GM19467 (cell line): ENCODE results near the gene OTOGL.
"Not testable (repeated sequence)": the region's sequence is repeated elsewhere in the genome, so short reads cannot be mapped to it uniquely, and the experiment has no call there.

ENCODE experiments used
- ATAC-seq: cut with Tn5 transposase; IDR thresholded peaks from one replicate; pipeline ENCODE4 v1.9.1; 2021; ENCODE audit warnings: mild to moderate bottlenecking, moderate library complexity; ENCODE audit not compliant: unreplicated experiment

OTOGL gene

GRCh38 chr12:80222261-80222660 lies 122.9 kb downstream of the OTOGL start:
- ATAC-seq = peak; percentile 53

GRCh38 chr12:80226576-80226975 lies 127.2 kb downstream of the OTOGL start:
- ATAC-seq = no peak

GRCh38 chr12:80227904-80228303 lies 128.6 kb downstream of the OTOGL start:
- not testable (repeated sequence) for ATAC-seq

DNA sequence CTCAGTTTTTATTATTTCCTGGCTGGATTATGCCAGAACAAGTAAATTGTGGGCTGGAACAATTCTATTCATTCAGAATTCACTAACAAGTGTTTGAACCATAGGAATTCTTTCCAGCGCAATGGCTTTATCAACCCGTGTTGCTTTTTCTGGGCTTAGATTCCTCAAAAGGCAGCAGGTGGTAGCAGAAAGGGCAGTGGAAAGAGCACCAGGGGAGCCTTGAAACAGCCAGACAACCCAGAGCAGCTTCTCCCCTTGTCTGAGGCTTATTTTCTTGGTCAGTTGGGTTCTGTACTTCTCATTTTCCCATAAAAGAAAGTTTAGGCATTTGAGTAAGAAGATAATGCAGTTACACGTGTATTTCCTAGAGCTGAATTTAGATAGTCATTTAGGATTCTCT lies 130.7 kb downstream of the OTOGL start:
- no peak for ATAC-seq

DNA sequence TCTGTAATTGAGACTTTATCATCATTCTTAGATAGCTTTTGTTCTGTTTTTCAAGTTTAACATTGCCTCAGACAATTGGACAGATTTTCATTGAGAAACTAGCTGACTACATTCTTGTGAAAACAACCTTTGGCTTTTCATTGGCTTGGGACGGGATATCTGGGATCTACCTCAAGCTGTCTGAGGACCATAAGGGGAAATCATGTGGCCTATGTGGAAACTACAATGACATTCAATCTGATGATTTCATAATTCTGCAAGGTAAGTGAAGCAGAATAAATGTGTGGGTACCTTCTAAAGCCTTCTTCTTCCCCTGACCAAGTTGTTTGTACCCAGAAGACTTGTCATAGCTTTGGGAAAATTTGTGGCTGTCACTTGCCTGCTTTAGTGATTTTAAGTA lies 133.5 kb downstream of the OTOGL start:
- ATAC-seq = no peak

GRCh38 chr12:80233926-80234325 lies 134.6 kb downstream of the OTOGL start:
- ATAC-seq = no peak

DNA sequence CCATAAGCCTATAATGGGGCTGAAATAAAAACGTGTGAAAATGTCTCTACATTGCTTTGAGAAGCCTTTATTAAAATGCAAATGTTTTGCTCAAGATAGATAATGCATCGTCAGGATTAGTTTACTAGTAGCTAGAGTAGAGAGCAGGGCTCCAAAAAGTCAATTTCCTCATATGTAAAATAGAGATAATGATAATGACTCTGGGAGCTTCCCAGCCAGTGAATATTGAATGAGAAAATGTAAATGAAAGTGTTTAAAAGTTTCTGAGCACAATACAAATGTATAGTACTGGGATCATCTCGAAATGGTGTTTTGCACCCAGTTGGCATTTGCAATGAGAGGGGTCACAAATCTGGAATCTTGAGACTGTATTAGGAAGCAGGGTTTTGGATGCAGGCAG lies 135.3 kb downstream of the OTOGL start:
- ATAC-seq = no peak

DNA sequence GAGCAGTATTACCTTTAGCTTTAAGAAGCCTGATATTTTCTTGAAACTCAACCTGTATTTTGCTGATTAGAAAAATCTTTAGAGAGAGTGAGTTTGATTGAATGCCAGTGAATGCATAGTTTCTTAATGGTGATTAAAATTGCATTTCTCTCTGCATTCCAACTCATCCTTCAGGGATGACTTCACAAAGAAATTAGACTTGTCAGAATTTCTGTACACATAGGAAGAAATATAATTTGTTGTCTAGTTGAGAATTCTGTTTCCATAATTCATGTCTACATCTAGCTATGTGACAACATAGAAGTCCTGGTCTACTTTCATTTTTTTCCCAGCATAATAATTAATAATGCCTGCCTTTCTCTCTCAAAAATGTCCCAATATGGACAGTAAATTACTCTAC lies 136.6 kb downstream of the OTOGL start:
- no peak for ATAC-seq

GRCh38 chr12:80239867-80240266 lies 140.5 kb downstream of the OTOGL start:
- ATAC-seq = no peak

DNA sequence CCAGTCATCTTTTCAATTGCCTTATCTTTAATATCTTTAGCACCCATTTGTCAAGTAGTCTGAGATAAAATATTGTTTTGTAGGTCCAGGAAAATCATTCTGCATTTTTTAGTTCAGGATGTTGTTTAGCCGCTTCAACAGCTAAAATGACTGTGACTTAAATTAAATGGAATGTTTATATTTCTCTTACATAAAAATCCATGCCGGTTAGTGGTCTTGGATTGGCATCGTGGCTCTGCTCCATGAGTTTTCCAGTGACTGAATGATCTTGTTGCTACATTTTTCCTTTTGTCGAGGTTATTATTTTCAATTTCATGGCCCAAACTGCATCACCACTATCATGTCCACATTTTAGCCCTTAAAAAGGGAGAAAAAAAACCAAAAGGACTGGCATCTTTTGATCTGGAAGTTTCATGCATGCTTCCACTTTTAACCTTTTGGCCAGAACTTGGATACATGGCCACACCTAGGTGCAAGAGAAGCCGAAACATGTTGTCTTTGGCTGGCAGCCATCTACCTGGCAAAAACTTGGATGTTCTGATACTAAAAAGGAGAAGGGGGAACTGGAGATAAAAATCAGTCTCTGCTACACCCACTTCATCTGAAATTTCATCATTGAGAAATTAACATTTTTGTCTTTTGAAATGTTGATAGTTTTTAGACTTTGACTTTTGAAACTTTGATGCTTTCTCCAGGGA lies 142.4 kb downstream of the OTOGL start:
- ATAC-seq = no peak

DNA sequence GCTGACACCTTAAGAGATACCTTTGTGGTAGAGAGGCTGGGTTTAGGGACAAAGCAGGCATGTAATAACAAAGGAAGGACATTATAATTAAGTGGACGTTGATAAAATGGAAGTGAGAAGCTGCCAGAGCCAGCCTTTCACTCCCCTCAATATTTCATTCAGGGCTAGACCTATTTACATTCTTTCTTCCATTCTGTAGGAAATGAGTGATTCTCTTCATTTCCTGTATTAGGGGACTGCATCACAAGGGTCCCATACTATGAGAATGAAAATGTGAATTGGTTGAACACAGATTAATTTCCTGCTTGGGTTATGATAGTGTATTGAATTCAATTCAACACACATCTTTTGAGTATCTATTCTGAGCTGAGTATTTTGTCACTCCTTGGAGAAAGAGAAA lies 143.0 kb downstream of the OTOGL start:
- no peak for ATAC-seq

- ATAC-seq = not testable (repeated sequence)
These were observed 150.2 kb downstream of the OTOGL start for GRCh38 chr12:80249581-80249980.

DNA sequence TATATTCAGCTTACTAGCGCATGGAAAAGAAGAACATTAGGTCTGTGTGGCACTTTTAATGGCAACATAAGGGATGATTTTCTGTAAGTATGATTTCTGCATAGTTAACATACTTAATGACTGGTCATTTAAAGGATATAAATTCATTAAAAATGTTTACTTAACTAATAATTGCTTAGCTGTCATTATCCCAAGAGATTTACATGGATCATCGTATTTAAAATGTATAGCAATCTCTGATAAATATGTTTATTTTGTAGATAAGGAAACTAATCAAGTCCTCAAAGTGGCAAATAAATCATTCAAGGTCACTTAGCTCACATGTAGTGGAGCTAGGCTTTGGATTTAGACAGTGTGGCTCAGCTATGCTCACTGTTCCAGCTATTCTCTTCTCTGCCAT lies 158.6 kb downstream of the OTOGL start:
- no peak for ATAC-seq

DNA sequence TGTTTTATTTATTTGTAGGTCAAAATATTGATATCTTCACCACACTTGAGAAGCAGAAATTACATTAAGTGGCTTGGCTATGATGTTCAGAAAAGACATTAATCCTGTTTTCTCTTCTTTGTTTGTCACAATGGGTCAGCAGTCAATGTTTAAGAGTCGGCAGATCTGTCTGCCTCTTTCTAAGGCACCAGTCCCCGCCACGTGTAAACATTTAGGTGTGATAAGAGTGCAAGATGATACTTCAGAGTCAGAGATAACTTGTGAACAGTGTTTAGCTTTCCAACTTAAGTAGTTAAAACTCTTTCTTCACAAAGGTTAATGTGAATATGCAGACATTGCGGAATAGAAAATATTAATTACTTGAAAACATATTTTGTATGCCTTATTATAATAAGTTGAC lies 160.9 kb downstream of the OTOGL start:
- ATAC-seq = no peak

GRCh38 chr12:80261403-80261802 lies 162.1 kb downstream of the OTOGL start:
- ATAC-seq = no peak

GRCh38 chr12:80262346-80262745 lies 163.0 kb downstream of the OTOGL start:
- ATAC-seq = no peak

GRCh38 chr12:80262771-80263170 lies 163.4 kb downstream of the OTOGL start:
- ATAC-seq = no peak

- no peak for ATAC-seq
These were observed 165.0 kb downstream of the OTOGL start for GRCh38 chr12:80264386-80264785.

DNA sequence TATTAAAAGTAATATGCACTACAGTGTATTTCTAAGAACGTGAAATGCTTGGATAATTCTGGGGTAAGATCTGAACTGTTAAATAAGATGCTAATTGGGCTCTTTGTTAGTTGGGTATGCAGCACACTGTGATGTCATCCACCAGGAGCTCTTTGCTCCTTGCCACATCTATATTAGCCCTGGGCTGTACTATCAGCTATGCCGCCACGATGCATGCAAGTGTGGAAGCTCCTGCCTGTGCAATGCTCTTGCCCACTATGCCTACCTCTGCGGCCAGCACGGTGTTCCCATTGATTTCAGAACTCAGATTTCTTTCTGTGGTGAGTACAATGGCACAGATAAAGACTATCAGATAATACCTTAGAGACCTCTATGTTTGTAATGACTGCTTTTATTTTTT lies 165.6 kb downstream of the OTOGL start:
- ATAC-seq = no peak

- ATAC-seq = no peak
These were observed 169.8 kb downstream of the OTOGL start for GRCh38 chr12:80268924-80269749.

GRCh38 chr12:80269803-80270552 lies 170.6 kb downstream of the OTOGL start:
- peak; percentile 50 for ATAC-seq

DNA sequence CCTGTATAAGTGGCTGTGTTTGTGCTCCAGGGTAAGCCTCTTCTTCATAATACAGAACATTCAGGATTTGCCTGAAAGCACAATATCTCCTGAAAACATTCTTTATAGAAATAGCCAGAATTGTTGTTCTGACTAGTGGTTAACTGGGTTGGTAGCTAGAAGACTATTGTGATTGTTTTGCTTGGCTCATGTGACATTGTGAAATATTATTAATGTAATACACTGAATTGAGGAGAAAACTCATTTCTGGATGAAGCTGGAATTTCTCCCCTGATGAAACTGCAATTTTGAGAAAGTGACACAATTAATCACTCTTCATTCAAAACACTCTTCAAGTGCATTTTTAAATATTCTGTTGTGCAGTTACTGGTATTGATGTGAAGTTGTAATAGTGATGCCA lies 172.4 kb downstream of the OTOGL start:
- ATAC-seq = no peak
